GM12891 (cell line): Measurements from ENCODE around the gene FAM120C.

Experiments
- POLR2A ChIP-seq: IDR thresholded peaks from 2 replicates; pipeline ENCODE4 v1.6.1; 2011; ENCODE audit warnings: low read depth, low read length, control low read depth
- POLR2AphosphoS5 ChIP-seq: IDR thresholded peaks from 2 replicates; pipeline ENCODE4 v1.6.1; 2011; ENCODE audit warnings: low read depth, low read length, control low read depth
- SPI1 ChIP-seq: IDR thresholded peaks from 2 replicates; pipeline ENCODE4 v1.6.1; 2011; ENCODE audit warnings: low read depth, low read length, control low read depth

DNA sequence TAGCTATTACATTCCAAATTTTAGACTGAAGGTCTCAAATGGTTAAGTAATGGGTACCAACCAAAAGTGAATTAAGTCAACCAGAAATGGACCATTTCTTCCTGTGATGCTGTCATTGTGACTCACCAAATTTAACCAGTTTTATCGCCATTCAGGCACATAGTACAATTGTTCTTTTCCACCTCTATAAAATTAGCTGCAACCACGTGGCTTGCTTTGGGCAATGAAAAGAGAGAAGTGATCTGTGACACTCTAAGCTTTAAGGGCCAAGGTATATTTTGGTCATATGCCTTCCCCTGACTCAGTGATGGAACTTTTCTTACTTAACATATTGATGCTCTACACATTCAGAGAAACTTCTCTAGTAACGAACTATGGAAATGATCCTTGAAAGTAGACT, 118.5 kb downstream of the FAM120C start:
- TF ChIP-seq POLR2AphosphoS5, result no peak
- no peak for TF ChIP-seq POLR2A
- TF ChIP-seq SPI1, result no peak
